ENCODE data around the gene OGFOD2. TPM values are rescaled to one million over a fixed set of nuclear protein-coding genes. Genes with fewer than 3 reads are reported as not detected.

Gene OGFOD2
- total RNA-seq, 3 donors from 2014 or later (not counting 1 experiment from before 2014, with no cell fraction given) = 16.6 to 23.7 (median 20.7) TPM

DNA sequence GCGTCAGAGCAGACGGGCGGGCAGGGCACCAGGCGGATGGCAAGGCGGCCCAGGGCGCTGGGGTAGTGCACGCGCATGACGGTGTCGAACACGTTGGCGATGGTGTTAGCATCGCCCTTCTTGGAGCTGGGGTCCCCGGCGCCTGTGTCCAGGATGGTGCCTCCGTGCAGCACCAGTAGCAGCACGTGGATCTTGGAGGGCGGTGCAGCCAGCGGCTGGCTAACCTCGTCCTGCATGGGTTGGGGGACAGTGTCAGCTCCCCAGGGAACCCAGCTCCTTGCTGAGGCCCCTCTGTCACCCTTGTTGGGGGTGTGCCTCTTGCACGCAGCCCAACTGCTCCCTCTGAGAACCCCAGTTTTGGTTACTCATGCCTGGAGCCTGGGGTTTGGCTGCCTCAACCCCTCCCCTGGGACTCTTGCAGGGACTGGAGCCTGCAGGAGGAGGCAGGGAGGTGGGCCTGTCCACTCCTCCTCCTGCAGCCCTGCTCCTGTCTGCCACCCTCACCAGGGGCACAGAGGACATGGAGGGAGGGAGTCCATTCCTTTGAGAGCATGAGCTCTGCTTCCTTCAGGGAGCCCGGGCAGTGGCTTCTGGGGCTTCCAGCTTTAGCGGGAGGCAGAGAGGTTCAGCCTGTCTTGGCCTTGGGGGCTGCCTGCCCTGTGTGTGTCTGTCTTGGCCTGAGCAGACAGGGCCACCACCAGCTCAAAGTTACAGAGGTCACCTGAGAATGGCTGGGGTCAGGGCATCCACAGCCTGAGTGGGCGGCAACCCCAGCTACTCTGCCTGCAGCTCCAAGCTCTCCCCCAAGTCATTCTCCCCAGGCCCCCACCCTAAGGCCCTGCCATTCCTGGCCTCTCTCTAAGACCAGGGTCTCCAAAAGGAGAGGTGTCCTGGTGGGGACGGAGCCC lies 22.6 kb downstream of the OGFOD2 start:
- ATAC-seq = no peak
- H3K9me3 Mint-ChIP-seq = no peaks in the 10 kb centered on the region
- Histone ChIP-seq H3K27ac (ENCODE audit: low read length) (no peak overlapping the region), H3K27me3 (ENCODE audit: control insufficient read depth, insufficient read depth, low read length) (no peaks in the 10 kb centered on the region), H3K9me3 (ENCODE audit: control insufficient read depth, insufficient read depth, low read length) (no peaks in the 10 kb centered on the region), H3K36me3 (ENCODE audit: control insufficient read depth, insufficient read depth, low read length) (peaks cover 27% of the 10 kb centered on the region), H3K4me3 (ENCODE audit: low read length) (no peak overlapping the region), H3K4me1 (ENCODE audit: control insufficient read depth, insufficient read depth, low read length) (no peaks in the 10 kb centered on the region)
- intact Hi-C loops (cut with micrococcal nuclease) = no loop called here
- H3K4me3 Mint-ChIP-seq = no peak overlapping the region
- no peaks in the 10 kb centered on the region for H3K27me3 Mint-ChIP-seq (ENCODE audit: low read depth in 2 of 2)
- H3K36me3 Mint-ChIP-seq = no peaks in the 10 kb centered on the region
- no peak for TF ChIP-seq CTCF (IDR thresholded peaks at IDR 0.05)
- H3K4me1 Mint-ChIP-seq = no peaks in the 10 kb centered on the region
- no peak overlapping the region for H3K27ac Mint-ChIP-seq
- 95% methylated on average over 25 of the region's 25 CpGs for WGBS (ENCODE audit: insufficient coverage)
- no peak for DNase-seq

DNA sequence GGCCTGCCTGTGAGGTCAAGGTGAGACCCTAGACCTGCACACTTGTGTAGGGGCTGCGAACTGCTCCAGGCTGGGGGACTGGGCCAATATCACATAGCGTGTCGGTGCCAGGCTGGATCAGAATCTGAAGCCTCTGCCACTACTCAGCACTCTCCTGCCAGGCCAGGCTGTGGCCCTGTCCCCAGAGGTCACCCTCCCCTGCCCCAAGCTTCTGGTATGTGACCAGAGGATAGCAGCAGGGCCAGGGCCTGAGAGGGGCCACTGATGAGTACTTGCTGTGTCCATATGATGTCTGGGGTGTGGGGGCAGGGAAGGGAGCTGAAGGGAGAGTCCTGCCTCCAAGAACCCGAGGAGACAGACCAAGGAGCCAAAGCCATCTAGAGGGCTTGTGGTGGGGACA lies 23.3 kb downstream of the OGFOD2 start:
- no peaks in the 10 kb centered on the region for H3K36me3 Mint-ChIP-seq
- no peaks in the 10 kb centered on the region for H3K27me3 Mint-ChIP-seq (ENCODE audit: low read depth in 2 of 2)
- Histone ChIP-seq H3K4me1 (ENCODE audit: control insufficient read depth, insufficient read depth, low read length) (no peaks in the 10 kb centered on the region), H3K27me3 (ENCODE audit: control insufficient read depth, insufficient read depth, low read length) (no peaks in the 10 kb centered on the region), H3K9me3 (ENCODE audit: control insufficient read depth, insufficient read depth, low read length) (no peaks in the 10 kb centered on the region), H3K27ac (ENCODE audit: low read length) (no peak overlapping the region), H3K36me3 (ENCODE audit: control insufficient read depth, insufficient read depth, low read length) (peaks cover 27% of the 10 kb centered on the region), H3K4me3 (ENCODE audit: low read length) (no peak overlapping the region)
- no peaks in the 10 kb centered on the region for H3K9me3 Mint-ChIP-seq
- intact Hi-C loops (cut with micrococcal nuclease) = no loop called here
- 95% methylated on average over 4 of the region's 4 CpGs for WGBS (ENCODE audit: insufficient coverage)
- H3K4me3 Mint-ChIP-seq = no peak overlapping the region
- TF ChIP-seq CTCF (IDR thresholded peaks at IDR 0.05) = no peak
- H3K27ac Mint-ChIP-seq = no peak overlapping the region
- H3K4me1 Mint-ChIP-seq = peaks cover 0 to 5% of the 10 kb centered on the region in 2 donors
- ATAC-seq = no peak
- no peak for DNase-seq

- no peaks in the 10 kb centered on the region for H3K27me3 Mint-ChIP-seq (ENCODE audit: low read depth in 2 of 2)
- no peak for TF ChIP-seq CTCF (IDR thresholded peaks at IDR 0.05)
- intact Hi-C loops (cut with micrococcal nuclease) = no loop called here
- Histone ChIP-seq H3K4me1 (ENCODE audit: control insufficient read depth, insufficient read depth, low read length) (no peaks in the 10 kb centered on the region), H3K27me3 (ENCODE audit: control insufficient read depth, insufficient read depth, low read length) (no peaks in the 10 kb centered on the region), H3K9me3 (ENCODE audit: control insufficient read depth, insufficient read depth, low read length) (no peaks in the 10 kb centered on the region), H3K4me3 (ENCODE audit: low read length) (no peak overlapping the region), H3K27ac (ENCODE audit: low read length) (no peak overlapping the region), H3K36me3 (ENCODE audit: control insufficient read depth, insufficient read depth, low read length) (peaks cover 26% of the 10 kb centered on the region)
- no peak overlapping the region for H3K4me3 Mint-ChIP-seq
- H3K9me3 Mint-ChIP-seq = no peaks in the 10 kb centered on the region
- DNase-seq = no peak
- ATAC-seq = no peak
- peaks cover 0 to 5% of the 10 kb centered on the region in 2 donors for H3K4me1 Mint-ChIP-seq
- H3K27ac Mint-ChIP-seq = no peak overlapping the region
- H3K36me3 Mint-ChIP-seq = no peaks in the 10 kb centered on the region
- WGBS (ENCODE audit: insufficient coverage) = 89% methylated on average over 6 of the region's 8 CpGs
Measured at GRCh38 chr12:122999196-122999946, 24.3 kb downstream of the OGFOD2 start.

Measured in natural killer cell (primary cell).